Fibroblast of skin of left biceps (primary cell): ENCODE results near the gene IL1RN.
"Not testable (repeated sequence)": the region's sequence is repeated elsewhere in the genome, so short reads cannot be mapped to it uniquely, and the experiment has no call there.

Experiments
- DNase-seq, 2 experiments: peaks; one replicate each; pipeline ENCODE4 v3.0.0-alpha.2; 2013; ENCODE audit warnings: low read depth in 2 of 2

The IL1RN gene, protein sequence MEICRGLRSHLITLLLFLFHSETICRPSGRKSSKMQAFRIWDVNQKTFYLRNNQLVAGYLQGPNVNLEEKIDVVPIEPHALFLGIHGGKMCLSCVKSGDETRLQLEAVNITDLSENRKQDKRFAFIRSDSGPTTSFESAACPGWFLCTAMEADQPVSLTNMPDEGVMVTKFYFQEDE

DNA sequence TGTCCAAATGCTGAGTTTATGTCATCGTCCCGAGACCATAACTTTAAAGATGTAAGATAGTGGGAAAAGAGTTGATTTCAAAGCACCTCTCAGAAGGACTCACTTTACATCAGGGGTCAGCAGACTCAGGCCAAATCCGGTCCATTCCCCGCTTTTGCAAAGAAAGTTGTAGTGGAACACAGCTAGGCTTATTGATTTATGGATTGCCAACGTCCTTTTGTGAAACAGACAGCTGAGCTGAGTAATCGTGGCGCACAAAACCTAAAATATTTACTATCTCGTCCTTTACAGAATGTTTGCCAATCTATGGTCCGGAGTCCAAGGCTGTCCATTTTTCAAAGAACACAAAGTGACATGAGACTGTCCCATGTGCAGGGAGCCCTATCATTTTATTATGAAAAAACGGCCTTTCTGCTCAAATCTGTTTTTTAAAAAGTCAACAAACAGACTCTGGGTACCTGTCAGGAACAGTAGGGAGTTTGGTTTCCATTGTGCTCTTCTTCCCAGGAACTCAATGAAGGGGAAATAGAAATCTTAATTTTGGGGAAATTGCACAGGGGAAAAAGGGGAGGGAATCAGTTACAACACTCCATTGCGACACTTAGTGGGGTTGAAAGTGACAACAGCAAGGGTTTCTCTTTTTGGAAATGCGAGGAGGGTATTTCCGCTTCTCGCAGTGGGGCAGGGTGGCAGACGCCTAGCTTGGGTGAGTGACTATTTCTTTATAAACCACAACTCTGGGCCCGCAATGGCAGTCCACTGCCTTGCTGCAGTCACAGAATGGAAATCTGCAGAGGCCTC lies at the start of gene IL1RN:
Gene IL1RN (plus strand): TSS at position 754 of the 801 bp plus-strand sequence. CDS start 27 bp downstream, at position 781.
- no peak for DNase-seq

DNA sequence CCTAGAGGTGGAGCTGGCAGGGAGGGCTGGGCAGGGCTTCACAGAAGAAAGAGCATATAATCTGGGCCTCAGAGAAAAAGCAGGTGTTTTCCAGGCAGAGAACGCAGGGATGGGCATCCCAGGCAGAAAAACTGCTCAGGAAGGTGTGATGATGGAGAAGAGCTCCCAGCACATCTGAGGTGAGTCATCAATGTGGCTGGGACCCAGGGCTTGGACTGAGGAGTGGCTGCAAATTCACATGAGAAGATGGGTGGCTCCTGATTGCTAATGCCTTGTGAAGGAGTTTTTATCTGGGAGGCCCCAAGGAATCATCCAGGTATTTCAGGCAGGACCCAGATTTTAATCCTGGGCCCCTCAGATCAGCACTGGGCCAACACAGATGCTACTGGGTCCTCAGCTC lies 49.5 kb upstream of the IL1RN start:
- DNase-seq = no peak

DNA sequence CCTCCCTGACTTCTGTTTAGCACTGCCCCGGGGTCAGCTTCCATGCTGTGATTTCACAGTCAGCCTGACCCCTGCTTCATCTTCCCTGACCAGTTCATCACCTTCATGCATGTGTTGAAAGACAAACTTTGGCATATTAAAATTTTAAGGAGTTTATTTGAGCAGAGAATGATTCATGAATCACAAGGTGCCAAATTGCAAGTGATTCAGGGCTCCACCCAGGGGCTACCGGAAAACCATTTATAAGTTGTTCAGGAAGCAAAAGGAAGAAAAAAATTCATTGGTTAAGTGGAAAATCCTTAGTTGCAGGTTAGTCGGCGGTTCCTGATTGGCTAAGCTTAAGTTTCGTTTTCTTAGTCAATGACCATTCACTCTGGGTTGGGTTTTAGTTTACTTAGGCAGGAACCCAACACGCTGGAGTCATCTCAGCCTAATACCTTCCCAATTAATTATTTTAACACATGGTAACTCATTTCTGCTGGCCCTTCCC lies 49.0 kb upstream of the IL1RN start:
- no peak for DNase-seq

DNA sequence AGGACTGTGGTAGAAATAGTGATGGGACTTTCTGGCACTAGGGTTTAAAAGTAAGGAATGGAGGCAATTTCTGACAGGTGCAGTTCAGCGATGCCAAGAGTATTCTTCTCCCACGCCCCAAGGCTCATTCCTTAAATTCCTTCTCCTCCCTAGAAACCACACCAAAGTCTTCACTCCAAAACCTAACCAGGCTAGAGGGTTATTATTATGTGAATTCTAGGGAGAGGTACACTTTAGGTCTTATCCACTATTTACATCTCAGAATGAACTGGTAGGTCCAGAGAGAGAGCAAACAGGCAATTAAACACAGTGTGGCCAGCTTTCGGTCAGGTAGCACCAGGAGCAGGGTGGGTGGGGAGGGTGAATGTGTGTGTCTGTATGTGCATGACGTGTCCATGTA lies 48.3 kb upstream of the IL1RN start:
- DNase-seq = no peak

DNA sequence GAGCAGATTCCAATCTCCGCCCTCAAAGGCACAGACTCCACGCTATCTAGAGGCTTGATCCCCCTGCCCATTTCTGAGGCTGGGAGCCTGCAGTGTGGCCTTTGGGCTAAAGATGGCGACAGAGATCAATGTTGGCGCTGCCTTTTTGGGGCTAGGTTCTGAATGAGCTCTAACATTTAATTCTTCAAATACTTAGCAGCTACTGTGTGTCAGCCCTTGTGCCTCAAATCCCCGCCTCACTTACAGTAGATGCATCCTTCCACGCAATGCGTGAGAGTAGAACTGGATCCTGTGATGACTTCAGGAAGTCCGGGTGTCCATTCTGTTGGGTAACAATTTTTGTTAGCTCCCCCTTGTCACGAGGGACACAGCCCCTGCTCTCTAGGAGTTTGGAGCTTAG lies 47.3 kb upstream of the IL1RN start:
- DNase-seq = no peak

DNA sequence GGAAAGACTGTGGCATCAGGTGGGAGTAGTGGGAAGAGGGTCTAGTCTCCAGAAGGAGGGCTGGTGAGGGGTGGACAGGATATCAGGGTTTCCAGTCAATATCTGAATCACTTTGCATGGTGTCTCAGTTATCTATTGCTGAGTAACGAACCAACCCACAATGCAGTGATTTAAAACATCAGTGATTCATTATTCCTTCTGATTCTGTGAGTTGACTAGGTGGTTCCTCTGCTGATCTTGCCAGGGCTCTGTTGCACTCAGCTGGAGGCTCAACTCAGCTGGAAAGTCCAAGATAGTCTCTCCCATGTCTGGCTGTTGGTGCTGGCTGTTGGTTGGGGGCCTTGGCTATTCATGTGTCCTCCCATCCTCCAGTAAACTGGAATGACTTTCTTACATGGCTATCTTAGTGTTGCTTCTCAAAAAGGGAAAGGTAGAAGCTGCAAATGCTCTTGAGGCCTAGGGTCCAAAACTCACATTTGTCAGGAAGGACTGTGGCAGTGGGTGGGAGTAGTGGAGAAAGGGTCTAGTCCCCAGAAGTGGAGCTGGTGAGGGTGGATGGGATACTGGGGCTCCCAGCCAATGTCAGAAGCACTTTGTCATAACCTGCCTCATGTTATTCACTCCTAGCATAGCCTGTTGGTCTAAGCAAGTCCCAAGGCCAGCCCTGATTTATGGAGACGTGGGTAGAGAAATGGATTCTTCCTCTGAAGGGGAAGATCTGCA lies 45.7 kb upstream of the IL1RN start:
- no peak for DNase-seq

DNA sequence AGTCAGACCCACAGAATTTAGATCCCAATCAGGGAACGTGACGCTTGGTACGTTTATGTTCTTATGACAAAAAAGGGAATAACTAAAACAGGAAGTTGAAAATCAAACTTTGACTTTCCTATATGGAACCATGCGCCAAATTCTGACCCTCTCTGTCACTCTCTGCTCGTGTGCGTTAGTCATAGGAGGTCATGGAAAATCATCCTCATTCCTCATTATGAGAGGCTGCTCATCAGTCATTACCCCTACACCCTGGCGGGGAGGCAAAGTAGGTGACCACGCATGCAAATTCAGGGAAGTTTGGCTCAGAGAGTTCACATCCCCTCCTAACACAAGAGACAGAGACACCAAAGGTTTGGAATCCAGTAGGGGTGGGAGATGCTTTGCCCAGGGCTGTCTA lies 44.1 kb upstream of the IL1RN start:
- no peak for DNase-seq

DNA sequence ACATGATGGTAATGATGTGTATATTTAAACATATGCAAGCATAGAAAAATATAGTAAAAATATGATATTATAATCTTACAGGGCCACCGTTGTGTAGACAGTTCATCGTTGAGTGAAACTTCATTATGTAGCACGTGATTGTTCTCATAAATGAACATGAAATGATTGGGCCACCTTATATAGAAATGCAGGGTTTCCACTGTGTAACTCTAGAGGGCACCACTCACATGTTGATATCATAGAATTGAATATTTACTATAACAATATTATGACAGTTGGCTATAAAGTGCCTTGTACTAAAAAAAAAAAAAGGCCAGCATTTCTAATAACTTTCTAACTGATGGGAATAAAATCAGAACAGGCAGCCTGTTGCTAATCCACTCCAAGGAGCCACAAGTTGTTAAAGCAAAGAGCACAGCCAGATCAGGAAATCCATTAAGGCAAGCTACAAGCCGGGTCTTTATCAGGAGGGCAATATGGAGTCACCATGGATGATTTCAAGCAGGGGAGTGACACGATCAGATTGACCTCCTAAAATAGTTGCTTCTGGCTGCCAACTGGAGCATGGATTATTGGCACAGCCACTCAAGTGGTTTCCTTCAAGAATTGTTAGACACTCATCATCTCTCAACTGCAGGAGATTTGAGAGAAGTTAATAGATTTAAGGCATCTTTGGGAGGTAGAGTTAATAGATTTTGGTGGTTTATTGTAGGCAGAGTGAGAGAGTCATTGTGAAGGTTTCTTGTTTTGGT lies 43.0 kb upstream of the IL1RN start:
- no peak for DNase-seq

DNA sequence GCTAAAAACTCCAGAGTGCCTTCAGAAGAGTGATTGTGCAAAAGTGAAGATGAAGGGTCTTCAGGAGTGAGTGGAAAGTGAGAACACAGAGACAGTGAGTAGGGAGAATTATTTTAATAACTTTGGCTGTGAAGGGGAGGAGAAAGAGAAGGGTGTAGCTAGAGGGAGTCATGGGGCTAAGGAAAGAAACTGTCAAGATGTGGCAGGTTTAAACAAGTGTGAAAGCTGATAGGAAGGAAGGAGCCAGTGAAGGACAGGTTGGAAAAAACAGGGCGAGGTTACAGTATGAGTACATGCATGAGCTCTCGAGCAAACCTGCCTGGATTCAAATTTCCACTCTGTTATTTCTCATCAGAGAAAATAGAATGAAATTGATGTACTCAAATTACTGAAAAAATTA lies 41.9 kb upstream of the IL1RN start:
- DNase-seq = no peak

DNA sequence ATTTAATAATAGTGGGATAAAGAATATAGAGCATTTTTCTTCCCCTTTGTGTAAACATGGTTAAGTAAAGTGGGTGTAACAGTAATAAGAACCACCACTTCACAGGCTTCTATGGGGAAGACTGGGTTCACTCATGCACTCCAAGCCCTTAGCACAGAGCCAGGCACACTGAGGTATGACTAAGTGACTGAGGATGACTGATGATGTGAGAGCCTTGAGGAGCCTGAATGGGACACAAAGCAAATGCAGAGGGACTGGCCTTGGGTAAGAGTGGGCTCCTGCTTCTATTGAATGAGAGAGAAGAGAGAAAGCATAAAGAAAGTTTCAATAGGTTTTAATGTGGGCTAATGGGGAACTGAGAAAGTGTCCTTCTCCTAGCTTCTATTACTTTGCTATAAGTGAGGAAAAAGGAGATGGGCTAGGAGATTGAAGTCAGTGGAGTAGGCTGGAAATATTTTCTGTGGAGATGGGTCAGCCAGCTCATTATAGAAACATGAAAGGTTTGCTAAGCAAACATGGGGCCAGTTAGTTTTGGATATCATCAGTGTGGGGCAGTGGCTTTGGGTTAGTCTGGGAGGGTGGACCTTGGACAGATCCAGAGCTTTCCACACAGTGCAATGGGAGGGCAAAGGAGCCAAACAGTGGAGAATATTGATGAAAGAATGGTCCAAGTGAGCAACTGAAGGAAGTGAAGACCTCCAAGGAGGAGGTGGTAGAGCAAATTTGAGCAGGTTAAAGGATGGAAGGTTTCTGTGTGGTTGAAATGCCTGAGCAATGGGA lies 39.0 kb upstream of the IL1RN start:
- no peak for DNase-seq

DNA sequence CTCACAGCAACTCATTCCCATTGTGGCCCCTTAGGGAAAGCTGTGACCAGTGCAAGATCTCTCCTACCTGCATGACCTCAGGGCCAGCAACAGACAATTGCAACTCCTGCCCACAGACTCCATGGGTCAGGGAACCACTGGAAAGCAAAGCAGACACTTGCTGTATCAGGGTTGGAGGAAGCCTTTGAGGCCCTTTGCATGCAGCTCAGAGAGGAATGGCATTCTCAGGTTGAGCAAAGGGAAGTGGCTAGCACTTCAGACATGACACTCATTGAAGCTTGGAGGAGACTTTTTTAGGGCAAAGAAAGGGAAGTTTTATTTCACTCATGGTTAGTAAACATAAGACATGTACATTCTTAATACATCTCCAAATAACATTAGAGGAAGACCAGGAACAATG lies 37.5 kb upstream of the IL1RN start:
- no peak for DNase-seq

DNA sequence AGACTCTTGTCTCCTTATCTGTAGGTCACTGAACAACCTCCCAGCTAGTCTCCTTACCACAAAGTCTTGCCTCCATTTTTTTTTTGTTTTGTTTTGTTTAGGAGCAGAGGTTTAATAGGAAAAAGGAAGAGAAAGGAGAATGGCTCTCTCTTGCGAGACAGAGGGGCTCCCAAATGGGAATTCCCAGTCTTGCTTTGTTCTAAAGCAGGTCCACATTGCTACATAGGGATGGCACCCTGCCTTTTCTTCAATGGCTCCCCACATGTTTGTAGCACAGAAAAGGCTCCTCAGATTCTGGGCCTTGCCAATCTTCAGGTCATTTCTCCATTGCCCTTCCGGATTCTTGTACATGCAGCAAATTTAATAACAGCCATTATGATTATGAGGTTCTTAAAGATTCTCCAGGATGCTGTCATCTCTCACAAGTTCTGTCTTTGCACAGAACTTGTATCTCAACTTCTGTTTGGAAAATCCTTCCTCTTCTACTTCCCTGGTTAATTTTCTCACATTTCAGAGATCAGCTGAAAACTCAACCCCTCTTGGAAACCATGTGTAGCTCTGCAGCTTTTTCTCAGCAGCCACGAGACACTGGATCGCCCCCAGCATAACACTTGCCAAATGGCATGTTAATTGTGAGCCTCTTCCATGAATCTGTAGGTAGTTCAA lies 36.0 kb upstream of the IL1RN start:
- DNase-seq = no peak

DNA sequence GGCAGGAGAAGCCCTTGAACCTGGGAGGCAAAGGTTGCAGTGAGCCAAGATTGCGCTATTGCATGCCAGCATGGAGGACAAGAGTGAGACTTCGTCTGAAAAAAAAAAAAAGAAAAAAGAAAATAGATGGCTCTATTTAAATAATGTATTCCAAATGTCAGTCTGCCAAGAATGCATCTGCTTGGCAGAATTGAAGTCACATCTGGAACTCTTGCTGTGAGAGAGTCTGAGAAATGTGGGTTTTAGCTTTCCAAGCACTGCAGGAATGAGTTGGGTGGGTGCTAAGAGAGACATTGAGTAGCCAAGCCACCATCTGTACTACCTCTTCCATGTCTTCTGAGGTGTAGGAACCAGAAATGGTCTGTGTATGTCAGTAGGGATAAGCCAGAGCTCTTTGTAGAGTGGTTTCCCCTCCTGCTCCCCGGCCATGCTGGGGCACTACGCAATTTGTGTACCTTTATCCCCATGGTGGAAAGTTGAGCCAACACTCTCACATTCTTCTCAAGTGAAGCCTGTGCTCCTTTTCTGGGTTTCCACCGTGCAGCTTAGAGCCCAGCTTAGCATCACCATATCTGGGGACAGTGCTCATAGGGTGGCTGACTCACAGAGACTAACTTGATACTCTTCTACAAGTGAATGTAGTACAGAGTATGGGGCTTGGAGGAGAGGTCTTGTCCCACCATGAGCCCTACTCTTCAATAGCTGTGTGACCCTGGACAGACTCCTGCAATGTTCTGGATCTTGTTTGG lies 34.4 kb upstream of the IL1RN start:
- no peak for DNase-seq

DNA sequence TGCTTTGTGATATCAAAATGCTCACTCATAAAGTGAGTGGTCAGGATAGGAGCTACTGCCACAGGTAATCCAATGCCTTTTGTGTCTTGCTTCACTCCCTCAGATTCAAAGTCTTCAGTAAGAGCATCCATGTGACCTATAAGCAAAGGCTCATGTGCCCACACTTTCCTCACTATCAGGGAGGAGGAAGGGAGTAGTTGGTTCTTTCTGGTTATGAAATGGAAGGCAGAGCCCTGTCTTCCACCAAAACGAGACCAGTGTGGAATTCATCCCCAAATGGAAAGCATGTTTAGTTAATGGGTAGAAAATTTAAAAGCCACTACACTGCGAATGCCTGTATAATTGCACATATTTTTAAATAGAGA lies 33.8 kb upstream of the IL1RN start:
- no peak for DNase-seq

DNA sequence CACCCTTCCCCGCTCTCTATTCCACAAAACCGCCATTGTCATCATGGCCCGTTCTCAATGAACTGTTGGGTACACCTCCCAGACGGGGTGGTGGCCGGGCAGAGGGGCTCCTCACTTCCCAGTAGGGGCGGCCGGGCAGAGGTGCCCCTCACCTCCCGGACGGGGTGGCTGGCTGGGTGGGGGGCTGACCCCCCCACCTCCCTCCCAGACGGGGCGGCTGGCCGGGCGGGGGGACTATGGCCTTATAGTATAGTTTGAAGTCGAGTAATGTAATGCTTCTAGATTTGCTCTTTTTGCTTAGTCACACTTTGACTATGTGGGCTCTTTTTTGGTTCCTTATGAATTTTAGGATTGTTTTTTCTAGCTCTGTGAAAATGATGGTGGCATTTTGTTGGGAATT lies 31.1 kb upstream of the IL1RN start:
- DNase-seq = not testable (repeated sequence)

DNA sequence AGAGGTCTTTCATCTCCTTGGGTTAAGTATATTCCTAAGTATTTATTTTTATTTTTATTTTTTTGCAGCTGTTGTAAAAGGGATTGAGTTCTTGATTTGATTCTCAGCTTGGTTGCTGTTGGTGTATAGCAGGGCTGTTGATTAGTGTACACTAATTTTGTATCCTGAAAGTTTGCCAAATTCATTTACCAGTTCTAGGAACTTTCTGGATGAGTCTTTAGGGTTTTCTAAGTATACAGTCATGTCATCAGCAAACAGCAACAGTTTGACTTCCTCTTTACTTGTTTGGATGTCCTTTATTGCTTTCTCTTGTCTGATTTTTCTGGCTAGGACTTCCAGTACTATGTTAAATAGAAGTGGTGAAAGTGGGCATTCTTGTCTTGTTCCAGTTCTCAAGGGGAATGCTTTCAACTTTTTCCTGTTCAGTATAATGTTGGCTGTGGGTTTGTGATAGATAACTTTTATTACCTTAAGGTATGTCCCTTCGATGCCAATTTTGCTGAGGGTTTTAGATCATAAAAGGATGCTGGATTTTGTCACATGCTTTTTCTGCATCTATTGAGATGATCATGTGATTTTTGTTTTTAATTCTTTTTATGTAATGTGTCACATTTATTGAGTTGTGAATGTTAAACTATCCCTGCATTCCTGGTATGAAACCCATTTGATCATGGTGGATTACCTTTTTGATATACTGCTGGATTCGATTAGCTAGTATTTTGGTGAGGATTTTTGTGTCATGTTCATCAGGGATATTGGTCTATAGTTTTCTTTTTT lies 30.4 kb upstream of the IL1RN start:
- DNase-seq = not testable (repeated sequence)

DNA sequence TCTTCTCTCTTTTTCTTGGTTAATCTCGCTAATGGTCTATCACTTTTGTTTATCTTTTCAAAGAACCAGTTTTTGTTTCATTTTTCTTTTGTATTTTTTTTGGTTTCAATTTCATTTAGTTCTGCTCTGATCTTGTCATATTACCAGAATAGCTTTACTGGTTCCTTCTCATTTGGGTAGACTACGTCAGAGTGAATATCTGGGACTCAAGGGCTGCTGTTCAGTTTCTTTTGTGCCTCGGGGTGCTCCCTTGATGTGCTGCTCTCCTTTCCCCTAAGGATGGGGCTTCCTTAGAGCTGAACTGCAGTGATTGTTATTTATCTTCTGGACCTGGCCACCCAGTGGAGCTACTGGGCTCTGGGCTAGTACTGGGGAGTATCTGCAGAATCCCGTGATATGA lies 29.4 kb upstream of the IL1RN start:
- no peak for DNase-seq

DNA sequence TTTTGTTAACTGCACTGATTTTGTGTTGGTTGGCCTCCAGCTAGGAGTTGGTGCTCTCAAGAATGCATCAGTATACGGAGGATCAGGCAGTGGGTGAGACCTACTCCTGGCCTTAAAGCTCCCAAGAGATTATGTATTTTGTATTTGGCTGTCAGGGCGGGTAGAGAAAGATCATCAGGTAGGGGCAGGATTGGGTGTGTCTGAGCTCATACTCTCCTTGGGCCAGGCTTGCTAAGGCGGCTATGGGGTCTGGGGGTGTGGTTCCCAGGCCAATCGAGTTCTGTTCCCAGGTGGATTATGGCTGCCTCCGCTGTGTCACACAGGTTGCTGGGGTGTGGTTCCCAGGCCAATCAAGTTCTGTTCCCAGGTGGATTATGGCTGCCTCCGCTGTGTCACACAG lies 28.9 kb upstream of the IL1RN start:
- DNase-seq = no peak

DNA sequence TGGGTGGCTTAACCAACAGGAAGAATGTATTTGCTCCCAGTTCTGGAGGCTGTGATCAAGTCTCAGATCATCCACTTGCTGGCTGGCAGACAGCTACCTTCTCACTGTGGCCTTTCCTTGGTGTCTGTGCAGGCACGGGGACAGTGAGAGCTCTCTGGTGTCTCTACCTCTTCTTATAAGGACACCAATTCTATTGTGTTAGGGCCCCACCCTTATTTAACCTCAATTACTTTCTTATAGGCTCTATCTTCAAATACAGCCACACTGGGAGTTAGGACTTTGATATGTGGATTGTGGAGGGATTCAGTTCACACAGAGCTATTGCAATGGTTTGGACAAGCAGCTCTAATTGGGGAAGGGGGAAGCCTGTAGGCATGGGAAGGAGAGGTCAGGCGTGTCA lies 25.3 kb upstream of the IL1RN start:
- no peak for DNase-seq
